PC-3 (cell line): Measurements from ENCODE around the gene ARR3. TPM values are rescaled to one million over a fixed set of nuclear protein-coding genes. Genes with fewer than 3 reads are reported as not detected.
"Not testable (repeated sequence)": the region's sequence is repeated elsewhere in the genome, so short reads cannot be mapped to it uniquely, and the experiment has no call there.

Experiments used
- ATAC-seq: fragments of 200-7000 bp; cut with Tn5 transposase; 2 replicates; pipeline ENCODE4 v1.9.1; 2020; ENCODE audit warnings: mild to moderate bottlenecking, moderate library complexity
- BruUV-seq: library from RNA; stranded (reverse); fragments of 400-500 nt; replicated peaks from 2 replicates; lab custom pipeline; 2021; lab: Mats Ljungman, UMichigan
- CTCF ChIA-PET: fragments of 300-600 bp; sonication (Branson Sonifier 250); formaldehyde crosslinking; loops from one replicate; lab custom pipeline; 2022; ENCODE audit warnings: antibody characterized with exemption; lab: Charles Lee
- POLR2A ChIA-PET: fragments of 300-600 bp; sonication (Branson Sonifier 250); formaldehyde crosslinking; loops from one replicate; lab custom pipeline; 2022; ENCODE audit warnings: antibody characterized with exemption; ENCODE audit not compliant: unreplicated experiment; lab: Charles Lee
- DNase-seq: peaks from one replicate; pipeline ENCODE4 v3.0.0-alpha.2; 2015
- H2AFZ ChIP-seq: fragments of 300-600 bp; sonication (generic); 2 replicates; pipeline ENCODE4 v1.6.0; 2016; ENCODE audit warnings: antibody characterized with exemption, low read length
- H3F3A ChIP-seq: fragments of 300-600 bp; sonication (generic); one replicate; pipeline ENCODE4 v1.6.0; 2017; ENCODE audit warnings: antibody characterized with exemption, low read length, control low read depth, mild to moderate bottlenecking; ENCODE audit not compliant: unreplicated experiment
- H3K27ac ChIP-seq: fragments of 300-600 bp; sonication (generic); 2 replicates; pipeline ENCODE4 v1.5.1; 2016; ENCODE audit warnings: mild to moderate bottlenecking, low read length
- H3K27me3 ChIP-seq: fragments of 300-600 bp; sonication (generic); 2 replicates; pipeline ENCODE4 v1.6.1; 2016; ENCODE audit warnings: low read length, mixed read lengths
- H3K36me3 ChIP-seq: fragments of 300-600 bp; sonication (generic); 2 replicates; pipeline ENCODE4 v1.6.1; 2016; ENCODE audit warnings: low read depth, mixed run types, low read length, mixed read lengths
- H3K4me1 ChIP-seq: fragments of 300-600 bp; sonication (generic); 2 replicates; pipeline ENCODE4 v1.5.1; 2016; ENCODE audit warnings: low read length; ENCODE audit not compliant: insufficient read depth
- H3K4me2 ChIP-seq: fragments of 300-600 bp; sonication (generic); 2 replicates; pipeline ENCODE4 v1.6.0; 2016; ENCODE audit warnings: low read length
- H3K4me3 ChIP-seq: fragments of 300-600 bp; sonication (generic); 2 replicates; pipeline ENCODE4 v1.5.1; 2016; ENCODE audit warnings: mild to moderate bottlenecking, low read length, mixed read lengths
- H3K79me2 ChIP-seq: fragments of 300-600 bp; sonication (generic); 2 replicates; pipeline ENCODE4 v1.6.1; 2017; ENCODE audit warnings: low read length, mixed read lengths
- H3K9ac ChIP-seq: fragments of 300-600 bp; sonication (generic); 2 replicates; pipeline ENCODE4 v1.6.0; 2016; ENCODE audit warnings: mild to moderate bottlenecking, low read length
- H3K9me2 ChIP-seq: fragments of 300-600 bp; sonication (generic); replicated peaks from 2 replicates; pipeline ENCODE4 v1.6.1; 2016; ENCODE audit warnings: mixed run types, low read length, mixed read lengths
- H3K9me3 ChIP-seq: fragments of 300-600 bp; sonication (generic); 2 replicates; pipeline ENCODE4 v1.6.1; 2016; ENCODE audit warnings: low read length, mixed read lengths
- H4K20me1 ChIP-seq: fragments of 300-600 bp; sonication (generic); 2 replicates; pipeline ENCODE4 v1.6.1; 2016; ENCODE audit warnings: low read length, mixed read lengths
- CTCF ChIP-seq: fragments of 300-600 bp; sonication (generic); conservative IDR thresholded peaks from 2 replicates; pipeline ENCODE4 v1.5.1; 2017; ENCODE audit warnings: antibody characterized with exemption, low read depth, mild to moderate bottlenecking, low read length
- EZH2 ChIP-seq: fragments of 300-600 bp; sonication (generic); IDR thresholded peaks from one replicate; pipeline ENCODE4 v1.6.1; 2017; ENCODE audit warnings: antibody characterized with exemption, mild to moderate bottlenecking, low read length; ENCODE audit not compliant: unreplicated experiment
- EZH2phosphoT487 ChIP-seq: fragments of 300-600 bp; sonication (generic); IDR thresholded peaks from 2 replicates; pipeline ENCODE4 v1.6.1; 2018; ENCODE audit warnings: mild to moderate bottlenecking, antibody characterized with exemption, low read length, borderline replicate concordance
- intact Hi-C: fragments of 100-400 bp; cut with micrococcal nuclease; formaldehyde crosslinking; loops from 2 replicates; pipeline ENCODE4 v1.9.0; 2023
- total RNA-seq: library from RNA; depleted of rRNA; stranded (reverse); fragments of >200 nt; gene quantifications from 2 replicates; pipeline ENCODE4 v1.2.3, GENCODE V29; 2014

The ARR3 gene
- total RNA-seq, 1 experiment from 2014 or later = not detected

GRCh38 chrX:70260104-70260503 lies 8.0 kb upstream of the ARR3 start, which contains the start of gene P2RY4:
P2RY4 (minus strand) TSS chrX:70260204; CDS start chrX:70259624, 580 bp downstream.
- H3K27me3 ChIP-seq = no peaks in the 10 kb centered on the region
- H3K27ac ChIP-seq = no peak within 1 kb of the TSS
- H3K4me2 ChIP-seq = no peak within 1 kb of the TSS
- ChIA-PET POLR2A (no interaction called here), CTCF (no interaction called here)
- ATAC-seq = no peak
- no TSS peak for BruUV-seq
- intact Hi-C loops = no loop called here
- peaks cover 4% of the 10 kb centered on the region; the same call in 1 of the 2 replicates for H3K4me1 ChIP-seq
- H3K9me2 ChIP-seq = no peaks in the 10 kb centered on the region
- no peaks in the 10 kb centered on the region for H4K20me1 ChIP-seq
- no peak within 1 kb of the TSS for H2AFZ ChIP-seq
- TF ChIP-seq CTCF = no peak
- TF ChIP-seq EZH2phosphoT487 = no peak
- TF ChIP-seq EZH2 = no peak
- DNase-seq = no peak
- H3F3A ChIP-seq = no peaks in the 10 kb centered on the region
- no peaks in the 10 kb centered on the region for H3K36me3 ChIP-seq
- H3K9me3 ChIP-seq = no peaks in the 10 kb centered on the region
- H3K79me2 ChIP-seq = no peaks in the 10 kb centered on the region
- no peak within 1 kb of the TSS for H3K4me3 ChIP-seq
- H3K9ac ChIP-seq = no peak within 1 kb of the TSS

GRCh38 chrX:70262952-70263567 lies 5.1 kb upstream of the ARR3 start:
- Histone ChIP-seq H3K36me3 (no peaks in the 10 kb centered on the region), H3K4me2 (no peak overlapping the region), H3K9ac (no peak overlapping the region), H3K9me2 (no peaks in the 10 kb centered on the region), H3K79me2 (no peaks in the 10 kb centered on the region), H2AFZ (no peak overlapping the region), H3K27ac (no peak overlapping the region), H3K4me3 (no peak overlapping the region), H3F3A (no peaks in the 10 kb centered on the region), H3K9me3 (no peaks in the 10 kb centered on the region), H4K20me1 (no peaks in the 10 kb centered on the region), H3K27me3 (no peaks in the 10 kb centered on the region), H3K4me1 (no peaks in the 10 kb centered on the region)
- CTCF ChIA-PET = interaction anchor here (0.5 to 1.3 kb wide), 6 partner anchors 10 to 130 kb away, joined by 3 to 11 read pairs (median 4); partner anchors contain the start of gene IGBP1
- POLR2A ChIA-PET = no interaction called here
- ATAC-seq (peak; percentile 92), DNase-seq (peak; percentile 80)
- intact Hi-C loops = loop anchor here (1.0 kb wide), 2 partner anchors 66 to 130 kb away; partner anchors contain the start of gene IGBP1
- TF ChIP-seq CTCF (peak; percentile 80), EZH2 (no peak), EZH2phosphoT487 (no peak)
- no TSS peak for BruUV-seq

- DNase-seq = no peak
- ChIA-PET POLR2A (no interaction called here), CTCF (no interaction called here)
- H3K9me3 ChIP-seq = no peaks in the 10 kb centered on the region
- H3K9me2 ChIP-seq = no peaks in the 10 kb centered on the region
- H3K4me2 ChIP-seq = no peak overlapping the region
- no peak overlapping the region for H2AFZ ChIP-seq
- no peaks in the 10 kb centered on the region for H3F3A ChIP-seq
- H3K79me2 ChIP-seq = no peaks in the 10 kb centered on the region
- H3K27me3 ChIP-seq = no peaks in the 10 kb centered on the region
- H3K4me3 ChIP-seq = no peak overlapping the region
- H3K36me3 ChIP-seq = no peaks in the 10 kb centered on the region
- H3K27ac ChIP-seq = no peak overlapping the region
- no peaks in the 10 kb centered on the region for H4K20me1 ChIP-seq
- no peak overlapping the region for H3K9ac ChIP-seq
- intact Hi-C loops = no loop called here
- ATAC-seq = no peak
- no peak for TF ChIP-seq CTCF
- no peak for TF ChIP-seq EZH2
- no peak for TF ChIP-seq EZH2phosphoT487
- BruUV-seq = no TSS peak
- no peaks in the 10 kb centered on the region for H3K4me1 ChIP-seq
Measured at GRCh38 chrX:70264784-70265183, 3.4 kb upstream of the ARR3 start.

GRCh38 chrX:70274029-70274428 lies 5.9 kb downstream of the ARR3 start:
- intact Hi-C loops, H3K27ac ChIP-seq, H3K27me3 ChIP-seq, POLR2A ChIA-PET, H3K36me3 ChIP-seq, ATAC-seq, H3K4me2 ChIP-seq, H3K79me2 ChIP-seq, BruUV-seq, H4K20me1 ChIP-seq, H3K4me1 ChIP-seq, H2AFZ ChIP-seq, H3K9ac ChIP-seq, H3K9me2 ChIP-seq, H3K9me3 ChIP-seq, H3F3A ChIP-seq, H3K4me3 ChIP-seq, DNase-seq: not testable (repeated sequence)
- CTCF ChIA-PET = interaction anchor here (0.5 to 0.6 kb wide), 2 partner anchors 22 to 77 kb away, joined by 3 to 4 read pairs; no protein-coding TSS in a partner anchor
